Measurements from ENCODE around the gene ANKS1A.

- TF ChIP-seq CTCF (IDR thresholded peaks at IDR 0.05): no peak
- no peak for TF ChIP-seq POLR2A (IDR thresholded peaks at IDR 0.05)
Observed at GRCh38 chr6:35078226-35078850, 189.3 kb downstream of the ANKS1A start.
